ENCODE data around the gene DCDC1.

- TF ChIP-seq CTCF (IDR thresholded peaks at IDR 0.05), result no peak
- no peak for TF ChIP-seq POLR2A (IDR thresholded peaks at IDR 0.05)
Measured at GRCh38 chr11:31089117-31089516, 280.4 kb downstream of the DCDC1 start.
